ENCODE measurements around the gene SLC38A9. TPM values are rescaled to one million over a fixed set of nuclear protein-coding genes. Genes with fewer than 3 reads are reported as not detected.

The SLC38A9 gene
- total RNA-seq, 4 donors from 2014 or later: 8.5 to 21.3 (median 16.7) TPM

DNA sequence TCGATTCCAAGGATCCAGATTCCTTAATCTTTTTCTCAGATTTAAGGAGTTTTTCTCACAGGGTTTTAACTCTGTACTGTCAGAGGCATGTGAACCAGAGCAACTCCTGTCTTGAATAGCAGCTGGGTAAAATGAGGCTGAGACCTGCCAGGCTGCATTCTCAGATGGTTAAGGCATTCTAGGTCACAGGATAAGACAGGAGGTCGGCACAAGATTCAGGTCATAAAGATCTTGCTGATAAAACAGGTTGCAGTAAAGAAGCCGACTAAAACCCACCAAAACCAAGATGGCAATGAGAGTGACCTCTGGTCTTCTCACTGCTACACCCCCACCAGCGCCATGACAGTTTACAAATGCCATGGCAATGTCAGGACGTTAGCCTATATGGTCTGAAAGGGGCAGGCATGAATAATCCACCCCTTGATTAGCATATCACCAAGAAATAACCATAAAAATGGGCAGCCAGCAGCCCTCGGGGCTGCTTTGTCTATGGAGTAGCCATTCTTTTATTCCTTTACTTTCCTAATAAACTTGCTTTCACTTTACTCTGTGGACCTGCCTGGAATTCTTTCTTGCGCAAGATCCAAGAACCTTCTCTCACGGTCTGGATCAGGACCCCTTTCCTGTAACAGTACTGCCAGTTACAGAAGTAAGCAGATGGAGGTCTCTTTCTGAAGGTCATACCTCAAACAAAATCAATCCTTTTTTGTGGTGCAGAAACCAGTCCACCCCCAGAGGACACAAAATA lies 87.1 kb downstream of the SLC38A9 start:
- no peak for DNase-seq (ENCODE audit: low spot score in 2 of 2)
- H3K4me3 ChIP-seq (ENCODE audit: low read depth, poor library complexity, severe bottlenecking): no peak overlapping the region
- whole genome bisulfite sequencing, 2 donors: 86 to 87% methylated on average over 8 of the region's 8 CpGs
- no peak for TF ChIP-seq POLR2A (IDR thresholded peaks at IDR 0.05)
- TF ChIP-seq, protein P1, sequence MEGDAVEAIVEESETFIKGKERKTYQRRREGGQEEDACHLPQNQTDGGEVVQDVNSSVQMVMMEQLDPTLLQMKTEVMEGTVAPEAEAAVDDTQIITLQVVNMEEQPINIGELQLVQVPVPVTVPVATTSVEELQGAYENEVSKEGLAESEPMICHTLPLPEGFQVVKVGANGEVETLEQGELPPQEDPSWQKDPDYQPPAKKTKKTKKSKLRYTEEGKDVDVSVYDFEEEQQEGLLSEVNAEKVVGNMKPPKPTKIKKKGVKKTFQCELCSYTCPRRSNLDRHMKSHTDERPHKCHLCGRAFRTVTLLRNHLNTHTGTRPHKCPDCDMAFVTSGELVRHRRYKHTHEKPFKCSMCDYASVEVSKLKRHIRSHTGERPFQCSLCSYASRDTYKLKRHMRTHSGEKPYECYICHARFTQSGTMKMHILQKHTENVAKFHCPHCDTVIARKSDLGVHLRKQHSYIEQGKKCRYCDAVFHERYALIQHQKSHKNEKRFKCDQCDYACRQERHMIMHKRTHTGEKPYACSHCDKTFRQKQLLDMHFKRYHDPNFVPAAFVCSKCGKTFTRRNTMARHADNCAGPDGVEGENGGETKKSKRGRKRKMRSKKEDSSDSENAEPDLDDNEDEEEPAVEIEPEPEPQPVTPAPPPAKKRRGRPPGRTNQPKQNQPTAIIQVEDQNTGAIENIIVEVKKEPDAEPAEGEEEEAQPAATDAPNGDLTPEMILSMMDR (IDR thresholded peaks at IDR 0.05): no peak
- intact Hi-C loops (cut with DNase I; ENCODE audit: low total_unique reads): no loop called here

DNA sequence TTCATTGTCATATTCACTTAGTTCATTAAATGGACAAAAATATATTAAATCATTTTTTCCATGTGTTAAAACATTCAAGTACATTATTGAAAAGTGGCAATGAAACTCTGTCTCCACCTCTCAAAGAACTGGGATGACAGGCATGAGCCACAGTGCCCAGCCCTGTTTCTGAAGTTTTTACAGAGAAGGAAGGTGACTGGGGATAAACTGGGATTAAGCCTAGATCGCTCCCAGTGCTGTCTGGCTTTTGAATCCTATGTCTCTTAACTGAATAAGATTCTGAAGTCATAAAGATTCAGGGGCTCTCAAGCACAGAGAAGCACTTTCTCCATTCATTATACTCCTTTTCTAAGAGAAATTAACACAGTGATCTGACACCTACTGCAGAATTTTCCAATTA lies 88.3 kb downstream of the SLC38A9 start:
- TF ChIP-seq, protein P1 (IDR thresholded peaks at IDR 0.05): no peak
- TF ChIP-seq POLR2A (IDR thresholded peaks at IDR 0.05): no peak
- DNase-seq (ENCODE audit: low spot score in 2 of 2): no peak
- H3K4me3 ChIP-seq (ENCODE audit: low read depth, poor library complexity, severe bottlenecking): no peak overlapping the region
- 93 to 94% methylated on average over 1 of the region's 1 CpG for WGBS, 2 donors
- intact Hi-C loops (cut with DNase I; ENCODE audit: low total_unique reads): no loop called here

DNA sequence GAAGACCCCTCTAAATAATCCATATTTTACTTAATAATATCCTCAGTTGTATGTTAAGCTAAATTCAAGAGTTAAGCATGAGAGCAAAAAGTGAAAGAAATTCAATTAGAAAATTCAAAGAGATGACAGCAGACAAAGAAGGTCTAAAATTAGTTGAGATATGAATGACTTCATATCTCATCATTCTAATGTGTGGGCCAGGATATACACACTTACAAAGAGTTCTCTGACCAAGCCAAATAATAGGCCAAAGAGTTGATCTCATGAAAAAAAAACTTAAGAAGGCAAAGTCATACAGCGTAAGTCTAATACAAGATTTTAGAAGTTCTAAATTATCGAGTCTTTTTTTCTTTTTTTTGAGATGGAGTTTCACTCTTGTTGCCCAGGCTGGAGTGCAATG lies 89.7 kb downstream of the SLC38A9 start:
- TF ChIP-seq POLR2A (IDR thresholded peaks at IDR 0.05): no peak
- TF ChIP-seq, protein P1 (IDR thresholded peaks at IDR 0.05): no peak
- DNase-seq (ENCODE audit: low spot score in 2 of 2): no peak
- intact Hi-C loops (cut with DNase I; ENCODE audit: low total_unique reads): no loop called here
- no peak overlapping the region for H3K4me3 ChIP-seq (ENCODE audit: low read depth, poor library complexity, severe bottlenecking)
- WGBS, 2 donors: 63 to 81% methylated on average over 2 of the region's 2 CpGs

DNA sequence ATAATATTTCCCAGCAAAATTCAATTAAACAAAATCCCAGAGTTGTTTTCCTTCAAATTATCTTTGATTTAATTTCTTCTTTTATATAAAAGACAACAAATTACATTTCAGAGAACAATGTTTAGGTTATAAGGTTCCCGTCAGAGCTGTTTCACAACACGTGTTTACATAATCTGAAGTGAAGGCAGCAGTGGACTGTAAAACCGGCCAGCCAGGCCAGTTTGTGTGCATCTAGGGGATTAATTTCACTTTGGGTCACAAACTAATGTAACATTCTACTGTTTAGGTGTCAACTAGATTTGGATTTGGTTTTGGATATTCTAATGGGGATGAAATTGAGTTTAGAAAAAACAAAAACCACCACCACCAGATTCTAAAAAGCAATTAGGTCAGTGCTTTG lies 90.9 kb downstream of the SLC38A9 start:
- DNase-seq (ENCODE audit: low spot score in 2 of 2): no peak
- intact Hi-C loops (cut with DNase I; ENCODE audit: low total_unique reads): no loop called here
- H3K4me3 ChIP-seq (ENCODE audit: low read depth, poor library complexity, severe bottlenecking): no peak overlapping the region
- 79 to 84% methylated on average over 3 of the region's 3 CpGs for WGBS, 2 donors
- TF ChIP-seq, protein P1 (IDR thresholded peaks at IDR 0.05): no peak
- TF ChIP-seq POLR2A (IDR thresholded peaks at IDR 0.05): no peak

DNA sequence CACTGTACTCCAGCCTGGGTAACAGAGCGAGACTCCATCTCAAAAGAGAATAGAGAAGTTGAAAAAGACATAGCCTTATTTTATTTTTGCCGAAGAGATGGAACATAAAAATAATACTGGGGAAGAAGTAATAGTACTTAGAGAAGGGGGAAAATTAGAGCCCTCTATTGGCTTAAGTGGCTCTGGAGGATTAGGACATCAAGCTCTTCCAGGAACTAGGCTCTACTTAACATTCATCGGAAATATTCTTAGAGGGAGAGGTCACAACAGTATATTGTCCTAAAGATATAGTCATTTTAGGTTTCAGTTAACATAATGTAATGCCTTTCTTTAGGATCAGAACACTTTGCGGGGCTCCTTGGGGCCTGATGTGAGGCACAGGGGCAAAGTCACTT lies 91.4 kb downstream of the SLC38A9 start:
- no peak for DNase-seq (ENCODE audit: low spot score in 2 of 2)
- intact Hi-C loops (cut with DNase I; ENCODE audit: low total_unique reads): no loop called here
- H3K4me3 ChIP-seq (ENCODE audit: low read depth, poor library complexity, severe bottlenecking): no peak overlapping the region
- 96% methylated on average over 4 of the region's 4 CpGs for WGBS, 2 donors
- TF ChIP-seq, protein P1 (IDR thresholded peaks at IDR 0.05): no peak

Measured in lower leg skin (tissue), 4 donors.